HCT116 (cell line): Measurements from ENCODE around the gene CNGA3. TPM values are rescaled to one million over a fixed set of nuclear protein-coding genes. Genes with fewer than 3 reads are reported as not detected.
A peak's percentile ranks its signal among the peaks of the same experiment; 100 is the strongest.
"Not testable (repeated sequence)": the region's sequence is repeated elsewhere in the genome, so short reads cannot be mapped to it uniquely, and the experiment has no call there.

Experiments used
- ATAC-seq: fragments of 200-7000 bp; cut with Tn5 transposase; 2 replicates; pipeline ENCODE4 v1.9.1; 2020; ENCODE audit warnings: mild to moderate bottlenecking, moderate library complexity
- BruUV-seq: library from RNA; stranded (reverse); fragments of 400-500 nt; replicated peaks from 2 replicates; lab custom pipeline; 2021; lab: Mats Ljungman, UMichigan
- CTCF ChIA-PET: fragments of 300-600 bp; sonication (Branson Sonifier 250); formaldehyde crosslinking; loops from one replicate; lab custom pipeline; 2021; ENCODE audit warnings: antibody characterized with exemption; lab: Charles Lee
- POLR2A ChIA-PET: fragments of 300-600, 350-600 bp; sonication (Branson Sonifier 250); formaldehyde crosslinking; loops from one replicate; lab custom pipeline; 2021; ENCODE audit warnings: antibody characterized with exemption; lab: Charles Lee
- RAD21 ChIA-PET, 2 experiments: fragments of 300-600 bp; sonication (Branson Sonifier 250); formaldehyde crosslinking; loops; one replicate each; lab custom pipeline; 2023; ENCODE audit warnings: low total read pairs in 2 of 2; ENCODE audit not compliant: uncharacterized antibody in 2 of 2, unreplicated experiment in 2 of 2, low non-redundant PET in 1 of 2; lab: Charles Lee
- DNase-seq: peaks from one replicate; pipeline ENCODE4 v3.0.0-alpha.2; 2010; ENCODE audit warnings: low read depth, low spot score
- H2AFZ ChIP-seq: fragments of 200-600 bp; shearing (Covaris generic), sonication (generic); 2 replicates; pipeline ENCODE4 v1.6.1; 2017; ENCODE audit warnings: low read depth, mixed run types, mixed read lengths, antibody characterized with exemption, low read length; ENCODE audit not compliant: poor library complexity, severe bottlenecking
- H3K27ac ChIP-seq: 2 replicates; pipeline ENCODE4 v1.5.1; 2012; ENCODE audit warnings: low read depth, low read length
- H3K27me3 ChIP-seq: fragments of 200-600 bp; sonication (generic); 2 replicates; pipeline ENCODE4 v1.6.1; 2016; ENCODE audit warnings: mixed run types, low read length, mixed read lengths; ENCODE audit not compliant: insufficient read depth
- H3K36me3 ChIP-seq, 2 experiments: fragments of 200-500 bp in 1 of 2; fragments of 200-600 bp in 1 of 2; sonication (Bioruptor generic) in 1 of 2; sonication (generic) in 1 of 2; 2 replicates each; pipeline versions ENCODE4 v1.5.1 to v1.6.1; 2014 to 2016; ENCODE audit warnings: low read length in 2 of 2, inconsistent platforms in 1 of 2, mixed read lengths in 1 of 2, mixed run types in 1 of 2; ENCODE audit not compliant: insufficient read depth in 2 of 2, control insufficient read depth in 1 of 2
- H3K4me1 ChIP-seq, 2 experiments: fragments of 200-600 bp in 1 of 2; sonication (generic) in 1 of 2; 2 replicates each; pipeline versions ENCODE4 v1.5.1 to v1.6.1; 2012 to 2017; ENCODE audit warnings: low read length in 2 of 2, inconsistent platforms in 1 of 2, mild to moderate bottlenecking in 1 of 2, mixed read lengths in 1 of 2, mixed run types in 1 of 2, moderate library complexity in 1 of 2; ENCODE audit not compliant: insufficient read depth in 2 of 2, control insufficient read depth in 1 of 2
- H3K4me2 ChIP-seq: fragments of 200-600 bp; sonication (generic); 2 replicates; pipeline ENCODE4 v1.6.1; 2017; ENCODE audit warnings: mixed run types, low read length, mixed read lengths
- H3K4me3 ChIP-seq, 2 experiments: fragments of 200-600 bp in 1 of 2; sonication (generic) in 1 of 2; replicated peaks in 1 of 2; 2 replicates each; pipeline ENCODE4 v1.5.1; 2011 to 2016; ENCODE audit warnings: low read length in 2 of 2, control low read depth in 1 of 2, low read depth in 1 of 2, mild to moderate bottlenecking in 1 of 2, mixed read lengths in 1 of 2, mixed run types in 1 of 2
- H3K79me2 ChIP-seq: fragments of 200-600 bp; sonication (generic); 2 replicates; pipeline ENCODE4 v1.6.1; 2017; ENCODE audit warnings: mild to moderate bottlenecking, mixed run types, low read length, moderate library complexity, mixed read lengths; ENCODE audit not compliant: insufficient read depth
- H3K9ac ChIP-seq: fragments of 200-600 bp; sonication (generic); 2 replicates; pipeline ENCODE4 v1.6.1; 2016; ENCODE audit warnings: low read length, mixed read lengths
- H3K9me2 ChIP-seq: fragments of 200-600 bp; sonication (generic), shearing (Covaris generic); 2 replicates; pipeline ENCODE4 v1.6.1; 2017; ENCODE audit warnings: mixed run types, mild to moderate bottlenecking, moderate library complexity; ENCODE audit not compliant: insufficient read depth
- H3K9me3 ChIP-seq, 2 experiments: fragments of 200-500 bp in 1 of 2; fragments of 200-600 bp in 1 of 2; sonication (Bioruptor generic) in 1 of 2; sonication (generic) in 1 of 2; 2 replicates each; pipeline ENCODE4 v1.6.1; 2014 to 2017; ENCODE audit warnings: low read length in 2 of 2, mixed read lengths in 2 of 2, inconsistent platforms in 1 of 2, low read depth in 1 of 2, mild to moderate bottlenecking in 1 of 2, mixed run types in 1 of 2, moderate library complexity in 1 of 2; ENCODE audit not compliant: control insufficient read depth in 1 of 2, insufficient read depth in 1 of 2
- H4K20me1 ChIP-seq: fragments of 200-600 bp; sonication (generic), shearing (Covaris generic); 2 replicates; pipeline ENCODE4 v1.6.1; 2017; ENCODE audit warnings: mixed run types, mild to moderate bottlenecking, moderate library complexity; ENCODE audit not compliant: insufficient read depth
- CBX3 ChIP-seq: IDR thresholded peaks from 2 replicates; pipeline ENCODE4 v1.6.1; 2012; ENCODE audit warnings: low read depth
- CEBPB ChIP-seq: IDR thresholded peaks from 2 replicates; pipeline ENCODE4 v1.6.1; 2012; ENCODE audit warnings: low read depth
- EZH2 ChIP-seq: fragments of 200-600 bp; sonication (generic); IDR thresholded peaks from 2 replicates; pipeline ENCODE4 v1.6.1; 2017; ENCODE audit warnings: antibody characterized with exemption, mixed run types
- POLR2A ChIP-seq: IDR thresholded peaks from 2 replicates; pipeline ENCODE4 v1.7.0; 2011; ENCODE audit warnings: borderline replicate concordance; ENCODE audit not compliant: insufficient read depth, insufficient read length; ENCODE audit errors: extremely low read depth
- SIN3A ChIP-seq: IDR thresholded peaks from 2 replicates; pipeline ENCODE4 v1.6.1; 2012; ENCODE audit warnings: low read depth
- SP1 ChIP-seq: IDR thresholded peaks from 2 replicates; pipeline ENCODE4 v1.6.1; 2012; ENCODE audit warnings: low read depth
- YY1 ChIP-seq: IDR thresholded peaks from 2 replicates; pipeline ENCODE4 v1.6.1; 2011; ENCODE audit warnings: low read length, low read depth, moderate library complexity, mild to moderate bottlenecking; ENCODE audit not compliant: insufficient replicate concordance; ENCODE audit errors: extremely low read depth
- intact Hi-C: fragments of 100-400 bp; cut with micrococcal nuclease; formaldehyde crosslinking; loops from 2 replicates; pipeline ENCODE4 v1.10.0; 2022
- total RNA-seq: library from RNA; stranded (reverse); gene quantifications from one replicate; pipeline ENCODE4 v1.2.1, GENCODE V29; 2021; ENCODE audit not compliant: unreplicated experiment

The CNGA3 gene
- total RNA-seq, 1 experiment from 2014 or later, result not detected

DNA sequence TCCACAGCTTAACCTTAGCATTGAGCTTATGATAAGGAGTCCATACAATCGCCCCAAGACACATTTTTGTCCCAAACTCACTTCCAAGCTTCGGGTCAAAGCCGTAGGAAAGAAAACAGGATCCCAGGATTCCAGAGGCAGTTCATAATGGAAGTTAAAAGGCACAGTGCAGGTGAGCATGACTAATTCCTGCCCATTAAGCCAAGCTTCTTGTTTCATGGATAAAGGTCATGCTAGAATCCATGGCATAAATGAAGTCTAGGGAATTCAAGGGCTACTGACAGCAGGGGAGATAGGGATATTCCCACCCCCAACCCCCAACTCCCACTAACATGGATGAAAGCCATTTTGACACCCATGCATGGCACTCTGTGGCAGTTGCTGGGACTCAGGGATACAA lies 88.2 kb downstream of the CNGA3 start:
- ATAC-seq (no peak), DNase-seq (no peak)
- Histone ChIP-seq H3K9me3 (peaks cover 0 to 4% of the 10 kb centered on the region in 2 experiments; a peak in 1 of 4 replicates), H3K9ac (no peak overlapping the region), H2AFZ (no peak overlapping the region), H3K4me1 (peaks cover 0 to 4% of the 10 kb centered on the region in 2 experiments; a peak in 1 of 4 replicates), H3K36me3 (no peaks in the 10 kb centered on the region), H3K9me2 (no peaks in the 10 kb centered on the region), H4K20me1 (no peaks in the 10 kb centered on the region), H3K27ac (no peak overlapping the region), H3K4me2 (no peak overlapping the region), H3K27me3 (no peaks in the 10 kb centered on the region), H3K4me3 (no peak overlapping the region), H3K79me2 (no peaks in the 10 kb centered on the region)
- RAD21 ChIA-PET, result no interaction called here
- POLR2A ChIA-PET, result no interaction called here
- CTCF ChIA-PET, result no interaction called here
- BruUV-seq, result no TSS peak
- intact Hi-C loops, result no loop called here
- TF ChIP-seq CBX3 (peak; percentile 50; the same call in 1 of the 2 replicates), SIN3A (no peak), POLR2A (no peak), EZH2 (no peak), SP1 (no peak), YY1 (no peak)

DNA sequence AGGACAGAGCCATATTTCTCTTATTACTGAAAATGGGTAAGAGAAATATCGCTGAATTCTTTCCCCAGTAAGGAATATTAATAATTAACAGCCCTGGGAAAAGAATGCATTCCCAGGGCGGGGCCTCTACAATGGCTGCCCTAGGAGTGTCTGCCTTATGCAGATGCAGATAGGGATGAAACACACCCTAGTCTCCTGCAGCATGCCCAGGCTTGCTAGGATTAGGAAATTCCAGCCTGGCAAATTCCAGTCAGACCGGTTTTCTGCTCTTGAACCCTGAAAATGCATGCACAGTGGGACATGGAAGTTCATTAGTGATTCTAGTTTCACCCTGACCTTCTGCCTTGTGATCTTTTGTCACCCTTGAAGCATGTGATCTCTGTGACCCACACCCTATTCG lies 89.4 kb downstream of the CNGA3 start:
- peak; percentile 53; the same call in 1 of the 2 replicates for TF ChIP-seq CEBPB
- peak; percentile 41; the same call in 1 of the 2 replicates for TF ChIP-seq SP1
- peak; percentile 85; the same call in 1 of the 2 replicates for TF ChIP-seq CBX3
- TF ChIP-seq, all 23 proteins: peak for 3; not testable (repeated sequence) for 20
- H4K20me1 ChIP-seq, H2AFZ ChIP-seq, H3K27me3 ChIP-seq, CTCF ChIA-PET, H3K9me3 ChIP-seq, H3K79me2 ChIP-seq, POLR2A ChIA-PET, H3K4me1 ChIP-seq, DNase-seq, H3K9ac ChIP-seq, ATAC-seq, H3K9me2 ChIP-seq, RAD21 ChIA-PET, BruUV-seq, H3K36me3 ChIP-seq, H3K4me3 ChIP-seq, intact Hi-C loops, H3K27ac ChIP-seq: not testable (repeated sequence)
- peak overlapping the region; percentile 19; the same call in 1 of the 2 replicates for H3K4me2 ChIP-seq
